GM23248 (cell line): Measurements from ENCODE around the gene KCNMA1. TPM values are rescaled to one million over a fixed set of nuclear protein-coding genes. Genes with fewer than 3 reads are reported as not detected.

Source experiments
- DNase-seq: peaks from one replicate; pipeline ENCODE4 v3.0.0-alpha.2; 2015
- H2AFZ ChIP-seq: fragments of 200-600 bp; sonication (generic); 2 replicates; pipeline ENCODE4 v1.6.1; 2016; ENCODE audit warnings: antibody characterized with exemption
- H3F3A ChIP-seq: fragments of 200-600 bp; sonication (generic); 2 replicates; pipeline ENCODE4 v1.6.1; 2016; ENCODE audit warnings: mild to moderate bottlenecking, antibody characterized with exemption, mixed run types; ENCODE audit not compliant: insufficient read depth
- H3K27ac ChIP-seq: fragments of 200-600 bp; sonication (generic); 2 replicates; pipeline ENCODE4 v1.5.1; 2016; ENCODE audit warnings: mild to moderate bottlenecking
- H3K27me3 ChIP-seq: fragments of 200-600 bp; sonication (generic); replicated peaks from 2 replicates; pipeline ENCODE4 v1.6.1; 2016; ENCODE audit warnings: mild to moderate bottlenecking; ENCODE audit not compliant: insufficient read depth
- H3K36me3 ChIP-seq: fragments of 200-600 bp; sonication (generic); 2 replicates; pipeline ENCODE4 v1.6.1; 2016; ENCODE audit warnings: low read depth, mild to moderate bottlenecking
- H3K4me1 ChIP-seq: fragments of 200-600 bp; sonication (generic); 2 replicates; pipeline ENCODE4 v1.6.1; 2016; ENCODE audit warnings: mild to moderate bottlenecking; ENCODE audit not compliant: insufficient read depth
- H3K4me2 ChIP-seq: fragments of 200-600 bp; sonication (generic); one replicate; pipeline ENCODE4 v1.6.1; 2016; ENCODE audit warnings: mild to moderate bottlenecking; ENCODE audit not compliant: unreplicated experiment
- H3K4me3 ChIP-seq: fragments of 200-600 bp; sonication (generic); 2 replicates; pipeline ENCODE4 v1.5.1; 2016; ENCODE audit warnings: mild to moderate bottlenecking
- H3K79me2 ChIP-seq: fragments of 200-600 bp; sonication (generic); 2 replicates; pipeline ENCODE4 v1.6.1; 2016; ENCODE audit warnings: mild to moderate bottlenecking; ENCODE audit not compliant: insufficient read depth
- H3K9ac ChIP-seq: fragments of 200-600 bp; sonication (generic); 2 replicates; pipeline ENCODE4 v1.6.1; 2016; ENCODE audit warnings: mild to moderate bottlenecking
- H3K9me2 ChIP-seq: fragments of 200-600 bp; sonication (generic); 2 replicates; pipeline ENCODE4 v1.6.1; 2016; ENCODE audit warnings: mixed run types, mild to moderate bottlenecking, moderate library complexity; ENCODE audit not compliant: insufficient read depth
- H3K9me3 ChIP-seq: fragments of 200-600 bp; sonication (generic); one replicate; pipeline ENCODE4 v1.6.1; 2017; ENCODE audit warnings: low read depth
- H4K20me1 ChIP-seq: fragments of 200-600 bp; sonication (generic); 2 replicates; pipeline ENCODE4 v1.6.0; 2016; ENCODE audit not compliant: insufficient read depth
- EZH2 ChIP-seq: fragments of 200-600 bp; sonication (generic); IDR thresholded peaks from 2 replicates; pipeline ENCODE4 v1.6.1; 2018; ENCODE audit warnings: antibody characterized with exemption, mild to moderate bottlenecking; ENCODE audit not compliant: insufficient read depth, poor library complexity, severe bottlenecking
- EZH2phosphoT487 ChIP-seq: fragments of 200-600 bp; sonication (generic); IDR thresholded peaks from 2 replicates; pipeline ENCODE4 v1.6.1; 2018; ENCODE audit warnings: antibody characterized with exemption, moderate library complexity, mild to moderate bottlenecking, low read depth; ENCODE audit not compliant: insufficient read depth
- WGBS, 2 experiments: methylation state at CpG; one replicate each; pipeline ENCODE4 v1.1.6; 2015 to 2017; ENCODE audit warnings: low lambda C conversion rate in 2 of 2, low coverage in 1 of 2; ENCODE audit errors: missing lambda C conversion rate in 2 of 2; 5-methylcytosine and 5-hydroxymethylcytosine counted together
- in situ Hi-C: fragments of 300-500 bp; cut with MboI; formaldehyde crosslinking; loops from 2 replicates; pipeline ENCODE4 v1.15.0; 2020
- polyA plus RNA-seq: library from polyadenylated mRNA; unstranded; fragments of >200 nt; fragmentation: Nextera tagmentation; extraction: Ambion mirVana; gene quantifications from 2 replicates; pipeline ENCODE4 v1.2.1, GENCODE V29; 2016
- total RNA-seq: library from RNA; depleted of rRNA; stranded (reverse); fragments of >200 nt; shearing (Covaris generic); gene quantifications from 2 replicates; pipeline ENCODE4 v1.2.3, GENCODE V29; 2014

The KCNMA1 gene
- total and polyA plus RNA-seq, 2 experiments from 2014 or later = 14.2 to 25.1 TPM

- 98 to 99% methylated on average over 7 of the region's 7 CpGs for WGBS, 2 experiments
- Histone ChIP-seq H3K4me2 (no peak overlapping the region), H3K4me1 (peaks cover 24% of the 10 kb centered on the region), H3F3A (peaks cover 18% of the 10 kb centered on the region), H3K4me3 (no peak overlapping the region), H3K9me3 (no peaks in the 10 kb centered on the region), H2AFZ (no peak overlapping the region), H3K79me2 (no peaks in the 10 kb centered on the region), H3K9me2 (no peaks in the 10 kb centered on the region), H3K27ac (no peak overlapping the region), H3K9ac (no peak overlapping the region), H3K27me3 (no peaks in the 10 kb centered on the region), H4K20me1 (no peaks in the 10 kb centered on the region), H3K36me3 (no peaks in the 10 kb centered on the region)
- in situ Hi-C loops = no loop called here
- TF ChIP-seq EZH2 (no peak), EZH2phosphoT487 (no peak)
- no peak for DNase-seq
Measured at GRCh38 chr10:77233466-77233865, 404.1 kb downstream of the KCNMA1 start.

GRCh38 chr10:77231884-77232610 lies 405.6 kb downstream of the KCNMA1 start:
- H3K27ac ChIP-seq = no peak overlapping the region
- H2AFZ ChIP-seq = no peak overlapping the region
- H3K4me3 ChIP-seq = no peak overlapping the region
- no peaks in the 10 kb centered on the region for H3K36me3 ChIP-seq
- DNase-seq = no peak
- no peak overlapping the region for H3K9ac ChIP-seq
- in situ Hi-C loops = no loop called here
- H3K27me3 ChIP-seq = no peaks in the 10 kb centered on the region
- 75 to 77% methylated on average over 3 of the region's 3 CpGs for WGBS, 2 experiments
- TF ChIP-seq EZH2 = no peak
- no peak for TF ChIP-seq EZH2phosphoT487
- H3K9me2 ChIP-seq = no peaks in the 10 kb centered on the region
- H4K20me1 ChIP-seq = no peaks in the 10 kb centered on the region
- no peak overlapping the region for H3K4me2 ChIP-seq
- peaks cover 18% of the 10 kb centered on the region for H3F3A ChIP-seq
- no peaks in the 10 kb centered on the region for H3K79me2 ChIP-seq
- H3K9me3 ChIP-seq = no peaks in the 10 kb centered on the region
- H3K4me1 ChIP-seq = peaks cover 22% of the 10 kb centered on the region

- Histone ChIP-seq H4K20me1 (no peaks in the 10 kb centered on the region), H2AFZ (no peak overlapping the region), H3K4me2 (no peak overlapping the region), H3K36me3 (no peaks in the 10 kb centered on the region), H3K4me1 (peaks cover 24% of the 10 kb centered on the region), H3K27me3 (no peaks in the 10 kb centered on the region), H3K9ac (no peak overlapping the region), H3K9me2 (no peaks in the 10 kb centered on the region), H3K79me2 (no peaks in the 10 kb centered on the region), H3F3A (peaks cover 18% of the 10 kb centered on the region), H3K27ac (no peak overlapping the region), H3K9me3 (no peaks in the 10 kb centered on the region), H3K4me3 (no peak overlapping the region)
- 98 to 100% methylated on average over 3 of the region's 3 CpGs for WGBS, 2 experiments
- TF ChIP-seq EZH2 = no peak
- TF ChIP-seq EZH2phosphoT487 = no peak
- no peak for DNase-seq
- in situ Hi-C loops = no loop called here
Measured at GRCh38 chr10:77231375-77231774, 406.2 kb downstream of the KCNMA1 start.

GRCh38 chr10:77230194-77230593 lies 407.4 kb downstream of the KCNMA1 start:
- Histone ChIP-seq H3F3A (peaks cover 18% of the 10 kb centered on the region), H3K4me3 (no peak overlapping the region), H3K79me2 (no peaks in the 10 kb centered on the region), H3K9me3 (no peaks in the 10 kb centered on the region), H3K4me2 (peak overlapping the region; percentile 37), H3K27ac (peak overlapping the region; percentile 67), H3K4me1 (peaks cover 24% of the 10 kb centered on the region), H3K36me3 (no peaks in the 10 kb centered on the region), H3K9ac (peak overlapping the region; percentile 22; the same call in 1 of the 2 replicates), H3K9me2 (no peaks in the 10 kb centered on the region), H2AFZ (peak overlapping the region; percentile 2; the same call in 1 of the 2 replicates), H3K27me3 (no peaks in the 10 kb centered on the region), H4K20me1 (no peaks in the 10 kb centered on the region)
- in situ Hi-C loops = no loop called here
- peak; percentile 74 for DNase-seq
- WGBS, 2 experiments = 30 to 38% methylated on average over 5 of the region's 5 CpGs
- TF ChIP-seq EZH2 = no peak
- TF ChIP-seq EZH2phosphoT487 = no peak
